ENCODE data around the gene EIF3CL. TPM values are rescaled to one million over a fixed set of nuclear protein-coding genes. Genes with fewer than 3 reads are reported as not detected.
"Not testable (repeated sequence)": the region's sequence is repeated elsewhere in the genome, so short reads cannot be mapped to it uniquely, and the experiment has no call there.

EIF3CL gene
- 100 to 1,000 TPM; 114 to 406 (median 185) TPM for total RNA-seq

DNA sequence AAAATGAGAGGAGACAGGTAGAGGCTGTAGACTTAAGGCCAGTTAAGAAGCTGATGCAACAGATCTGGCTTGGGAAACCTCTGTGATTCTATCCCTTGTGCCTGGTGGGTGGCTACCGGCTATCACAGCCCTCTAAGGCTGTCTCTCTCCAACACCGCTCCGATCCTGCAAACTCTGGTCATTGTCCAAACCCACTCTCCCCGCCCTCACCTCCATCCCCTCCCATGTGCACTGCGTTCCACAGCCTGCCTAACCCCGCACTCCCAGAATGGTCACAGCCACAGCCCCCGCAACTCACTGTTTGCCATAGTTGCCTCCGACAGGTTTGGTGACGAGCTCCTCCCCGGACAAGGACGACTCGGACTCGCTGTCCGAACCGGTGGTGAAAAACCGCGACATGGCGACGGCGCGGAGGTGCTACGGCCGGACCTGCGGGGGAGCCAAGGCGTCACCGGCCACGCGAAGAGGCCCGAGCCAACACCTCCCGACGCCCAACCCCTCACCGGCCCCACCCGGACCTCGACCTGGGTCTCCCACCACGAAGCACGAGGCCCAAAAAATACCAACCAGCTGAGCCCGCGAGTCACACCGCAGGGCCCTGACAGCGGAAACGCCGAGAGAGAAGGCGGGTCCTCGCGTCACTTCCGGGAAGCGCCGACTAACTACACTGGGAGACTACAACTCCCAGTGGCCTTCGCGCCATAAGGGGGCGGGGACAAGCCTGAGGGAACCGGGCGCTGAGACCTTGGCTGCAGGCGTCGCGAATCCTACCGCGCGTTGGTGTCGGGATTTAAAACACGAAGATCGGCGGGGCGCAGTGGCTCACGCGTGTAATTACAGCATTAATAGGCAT lies at the start of gene EIF3CL:
EIF3CL (minus strand) TSS at position 622 of the 853 bp plus-strand sequence; CDS start at position 399, 223 bp downstream.
- H3K9me3 ChIP-seq; H3K4me1 ChIP-seq; intact Hi-C loops (cut with DNase I; ENCODE audit: low total_unique reads); H3K36me3 ChIP-seq; DNase-seq; H3K27me3 ChIP-seq; in situ Hi-C loops (cut with MboI; ENCODE audit: low pct_ligation_motif_present in 1 of 4, low pct_unique_long_range_greater_than_20kb in 1 of 4, low sequenced_read_pairs in 3 of 4); H3K27ac ChIP-seq: not testable (repeated sequence)
- H3K4me3 ChIP-seq: peak within 1 kb of the TSS in 1 of 4 donors; percentile 24
- no CpG with 5 or more reads among the region's 66 CpGs for WGBS, 2 donors (ENCODE audit: low coverage in 1 of 2)

GRCh38 chr16:28447081-28447480 lies 43.4 kb upstream of the EIF3CL start:
- no CpG with 5 or more reads among the region's 6 CpGs for WGBS, 2 donors (ENCODE audit: low coverage in 1 of 2)
- intact Hi-C loops (cut with DNase I; ENCODE audit: low total_unique reads); H3K9me3 ChIP-seq; H3K27ac ChIP-seq; H3K4me3 ChIP-seq; in situ Hi-C loops (cut with MboI; ENCODE audit: low pct_ligation_motif_present in 1 of 4, low pct_unique_long_range_greater_than_20kb in 1 of 4, low sequenced_read_pairs in 3 of 4); H3K36me3 ChIP-seq; H3K27me3 ChIP-seq; DNase-seq; H3K4me1 ChIP-seq: not testable (repeated sequence)

- intact Hi-C loops (cut with DNase I; ENCODE audit: low total_unique reads); H3K27me3 ChIP-seq; in situ Hi-C loops (cut with MboI; ENCODE audit: low pct_ligation_motif_present in 1 of 4, low pct_unique_long_range_greater_than_20kb in 1 of 4, low sequenced_read_pairs in 3 of 4); H3K36me3 ChIP-seq; DNase-seq; H3K4me3 ChIP-seq; H3K4me1 ChIP-seq; H3K27ac ChIP-seq; H3K9me3 ChIP-seq: not testable (repeated sequence)
- WGBS, 2 donors (ENCODE audit: low coverage in 1 of 2): no CpG with 5 or more reads among the region's 4 CpGs
Measured at GRCh38 chr16:28446388-28446787, 42.7 kb upstream of the EIF3CL start.

- H3K9me3 ChIP-seq; in situ Hi-C loops (cut with MboI; ENCODE audit: low pct_ligation_motif_present in 1 of 4, low pct_unique_long_range_greater_than_20kb in 1 of 4, low sequenced_read_pairs in 3 of 4); H3K27me3 ChIP-seq; DNase-seq; H3K4me3 ChIP-seq; H3K4me1 ChIP-seq; H3K27ac ChIP-seq; intact Hi-C loops (cut with DNase I; ENCODE audit: low total_unique reads); H3K36me3 ChIP-seq: not testable (repeated sequence)
- WGBS, 2 donors (ENCODE audit: low coverage in 1 of 2): 83% methylated on average over 4 of the region's 6 CpGs; no CpG with 5 or more reads in 1 of the 2 donors
Measured at GRCh38 chr16:28443943-28444342, 40.3 kb upstream of the EIF3CL start.

- 76 to 100% methylated on average over 1 to 5 of the region's 6 CpGs for WGBS, 2 donors (ENCODE audit: low coverage in 1 of 2)
- H3K27ac ChIP-seq; H3K9me3 ChIP-seq; intact Hi-C loops (cut with DNase I; ENCODE audit: low total_unique reads); in situ Hi-C loops (cut with MboI; ENCODE audit: low pct_ligation_motif_present in 1 of 4, low pct_unique_long_range_greater_than_20kb in 1 of 4, low sequenced_read_pairs in 3 of 4); H3K4me3 ChIP-seq; H3K27me3 ChIP-seq; H3K36me3 ChIP-seq; H3K4me1 ChIP-seq; DNase-seq: not testable (repeated sequence)
Measured at GRCh38 chr16:28438899-28439298, 35.3 kb upstream of the EIF3CL start.

- DNase-seq; H3K4me3 ChIP-seq; H3K27ac ChIP-seq; H3K4me1 ChIP-seq; H3K36me3 ChIP-seq; H3K9me3 ChIP-seq; intact Hi-C loops (cut with DNase I; ENCODE audit: low total_unique reads); in situ Hi-C loops (cut with MboI; ENCODE audit: low pct_ligation_motif_present in 1 of 4, low pct_unique_long_range_greater_than_20kb in 1 of 4, low sequenced_read_pairs in 3 of 4); H3K27me3 ChIP-seq: not testable (repeated sequence)
- WGBS, 2 donors (ENCODE audit: low coverage in 1 of 2): no CpG with 5 or more reads among the region's 29 CpGs
Measured at GRCh38 chr16:28435340-28435739, 31.7 kb upstream of the EIF3CL start.

DNA sequence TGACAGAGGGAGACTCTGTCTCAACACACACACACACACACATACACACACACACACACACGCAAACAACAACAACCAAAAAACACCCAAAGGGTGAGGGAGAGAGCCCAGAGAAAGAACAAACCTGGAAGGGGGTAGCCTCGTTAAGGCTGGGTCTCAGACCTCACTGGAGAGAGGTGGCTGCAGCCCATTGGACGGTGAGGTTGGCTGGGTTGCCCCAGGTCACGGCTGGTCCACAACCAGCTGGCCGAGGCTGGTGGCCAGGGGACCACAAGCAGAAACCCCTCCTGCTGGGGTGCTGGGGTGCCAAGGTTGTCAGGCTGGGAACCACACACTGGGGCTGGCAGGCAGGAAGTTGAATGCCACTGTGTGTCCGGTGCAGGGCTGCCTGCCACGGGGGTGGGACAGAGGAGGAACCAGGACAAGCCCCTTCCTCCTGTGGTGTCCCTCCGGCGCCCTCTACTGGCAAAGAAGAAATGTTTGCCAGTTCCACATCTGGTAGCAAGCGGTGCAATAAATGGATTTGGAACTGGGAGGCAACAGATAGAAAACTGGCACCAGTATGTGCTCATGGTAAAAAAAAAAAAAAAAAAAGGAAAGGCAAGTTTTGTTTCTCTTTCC lies 22.5 kb upstream of the EIF3CL start:
- H3K4me1 ChIP-seq; in situ Hi-C loops (cut with MboI; ENCODE audit: low pct_ligation_motif_present in 1 of 4, low pct_unique_long_range_greater_than_20kb in 1 of 4, low sequenced_read_pairs in 3 of 4); H3K4me3 ChIP-seq; H3K27ac ChIP-seq; H3K27me3 ChIP-seq; H3K36me3 ChIP-seq; DNase-seq; H3K9me3 ChIP-seq; intact Hi-C loops (cut with DNase I; ENCODE audit: low total_unique reads): not testable (repeated sequence)
- WGBS, 2 donors (ENCODE audit: low coverage in 1 of 2): 40% methylated on average over 1 of the region's 10 CpGs; no CpG with 5 or more reads in 1 of the 2 donors

- H3K27me3 ChIP-seq; H3K27ac ChIP-seq; H3K4me3 ChIP-seq; H3K36me3 ChIP-seq; DNase-seq; in situ Hi-C loops (cut with MboI; ENCODE audit: low pct_ligation_motif_present in 1 of 4, low pct_unique_long_range_greater_than_20kb in 1 of 4, low sequenced_read_pairs in 3 of 4); intact Hi-C loops (cut with DNase I; ENCODE audit: low total_unique reads); H3K9me3 ChIP-seq; H3K4me1 ChIP-seq: not testable (repeated sequence)
- no CpG with 5 or more reads among the region's 11 CpGs for WGBS, 2 donors (ENCODE audit: low coverage in 1 of 2)
Measured at GRCh38 chr16:28421071-28421750, 17.6 kb upstream of the EIF3CL start.

- H3K4me1 ChIP-seq; DNase-seq; H3K36me3 ChIP-seq; H3K27ac ChIP-seq; H3K9me3 ChIP-seq; in situ Hi-C loops (cut with MboI; ENCODE audit: low pct_ligation_motif_present in 1 of 4, low pct_unique_long_range_greater_than_20kb in 1 of 4, low sequenced_read_pairs in 3 of 4); intact Hi-C loops (cut with DNase I; ENCODE audit: low total_unique reads); H3K4me3 ChIP-seq; H3K27me3 ChIP-seq: not testable (repeated sequence)
- no CpG with 5 or more reads among the region's 30 CpGs for WGBS, 2 donors (ENCODE audit: low coverage in 1 of 2)
Measured at GRCh38 chr16:28417033-28417432, 13.4 kb upstream of the EIF3CL start.

DNA sequence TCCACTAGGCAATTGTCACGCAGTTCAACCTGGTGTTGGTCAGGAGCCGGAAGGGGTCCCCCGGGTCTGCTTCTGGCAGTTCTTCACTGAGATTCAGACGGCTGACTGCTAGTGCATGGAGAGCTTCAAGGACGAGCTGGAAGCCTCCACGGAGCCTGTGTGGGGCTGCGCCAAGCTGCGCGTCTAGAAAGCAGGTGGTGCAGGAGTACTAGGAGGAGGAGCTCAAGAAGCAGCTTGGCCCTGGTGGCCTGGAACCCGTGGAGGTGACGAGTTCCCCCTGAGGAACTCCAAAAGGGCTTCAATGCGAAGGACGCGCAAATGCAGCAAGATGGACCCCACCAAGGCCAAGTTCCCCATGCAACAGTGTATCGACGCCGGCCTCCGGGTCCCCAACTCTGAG lies 10.9 kb upstream of the EIF3CL start:
- in situ Hi-C loops (cut with MboI; ENCODE audit: low pct_ligation_motif_present in 1 of 4, low pct_unique_long_range_greater_than_20kb in 1 of 4, low sequenced_read_pairs in 3 of 4); DNase-seq; intact Hi-C loops (cut with DNase I; ENCODE audit: low total_unique reads); H3K27me3 ChIP-seq; H3K4me3 ChIP-seq; H3K9me3 ChIP-seq; H3K27ac ChIP-seq; H3K36me3 ChIP-seq; H3K4me1 ChIP-seq: not testable (repeated sequence)
- WGBS, 2 donors (ENCODE audit: low coverage in 1 of 2): 87 to 91% methylated on average over 8 to 14 of the region's 18 CpGs
